Esophagus squamous epithelium (tissue), 4 donors: ENCODE data around the gene DNAJC9.

Experiments
- CTCF ChIP-seq, 6 experiments: fragments of 450-650 bp in 4 of 6; fragments of 200-600 bp in 2 of 6; sonication (generic) in 2 of 6; IDR thresholded peaks; one replicate each; pipeline ENCODE4 v1.5.1; 2016 to 2019; ENCODE audit warnings: antibody characterized with exemption in 6 of 6, mild to moderate bottlenecking in 4 of 6, moderate library complexity in 4 of 6
- POLR2A ChIP-seq, 4 donors: fragments of 450-650 bp; IDR thresholded peaks; one replicate each; pipeline ENCODE4 v1.6.1; 2017; ENCODE audit warnings: antibody characterized with exemption in 4 of 4, mild to moderate bottlenecking in 4 of 4, moderate library complexity in 3 of 4

- TF ChIP-seq CTCF (IDR thresholded peaks at IDR 0.05): no peak
- TF ChIP-seq POLR2A (IDR thresholded peaks at IDR 0.05): no peak
Observed at GRCh38 chr10:73293461-73293860, 46.4 kb upstream of the DNAJC9 start.
